ENCODE data around the gene S100A2.

DNA sequence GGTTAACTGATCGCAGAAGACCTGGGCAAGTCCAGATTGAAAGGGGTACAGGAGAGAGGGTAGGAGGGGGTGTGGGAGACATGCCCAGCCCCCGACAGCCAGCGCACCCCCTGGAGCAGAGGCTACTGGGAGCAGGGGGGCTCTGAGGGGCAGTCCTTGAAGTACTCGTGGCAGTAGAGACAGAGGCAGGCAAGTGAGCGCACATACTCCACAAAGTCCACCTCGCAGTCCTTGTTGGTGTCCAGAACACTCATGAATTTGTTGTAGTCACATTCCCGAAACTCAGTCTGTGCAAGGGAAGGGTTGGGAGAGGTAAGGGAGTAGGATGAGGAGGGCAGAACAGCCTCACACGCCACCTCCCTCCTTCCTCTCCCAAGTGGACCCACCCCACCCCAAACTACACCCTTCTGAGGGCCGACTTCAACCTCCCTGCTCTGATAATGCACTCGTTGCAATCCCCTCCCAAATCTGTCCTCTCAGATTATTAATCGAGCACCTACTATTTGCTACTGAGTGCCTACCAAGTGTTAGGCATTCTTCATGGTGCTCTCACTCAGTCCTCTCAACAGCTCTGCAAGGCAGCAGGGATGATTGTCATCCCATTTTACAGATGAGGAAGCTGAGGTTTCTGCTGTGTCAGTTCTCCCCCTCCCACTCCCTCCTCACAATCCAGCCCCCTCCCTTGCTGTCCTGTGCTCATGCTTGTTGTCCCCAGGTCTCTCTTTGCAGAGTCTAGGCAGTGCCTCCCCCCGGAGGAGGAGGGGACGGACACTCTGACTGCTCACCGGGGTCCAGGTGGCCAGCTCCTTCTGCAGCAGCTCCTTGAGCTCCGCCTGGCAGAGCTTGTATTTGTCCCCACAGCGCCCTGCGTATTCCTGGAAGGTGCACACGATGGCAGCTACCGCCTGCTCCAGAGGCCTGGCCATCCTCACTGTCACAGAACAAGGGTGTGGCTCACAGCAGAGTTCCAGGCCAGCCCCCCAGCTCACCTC, 17.8 kb downstream of the S100A2 start:
- no peak for TF ChIP-seq CTCF (IDR thresholded peaks at IDR 0.05)
- no peak for TF ChIP-seq EHMT2 (IDR thresholded peaks at IDR 0.05; ENCODE audit: low read depth)
- TF ChIP-seq KDM5A (IDR thresholded peaks at IDR 0.05) = no peak
- TF ChIP-seq CHD2 (IDR thresholded peaks at IDR 0.05; ENCODE audit: low read length, partially characterized antibody) = no peak
- TF ChIP-seq RFX5 (IDR thresholded peaks at IDR 0.05) = no peak
- no peak for TF ChIP-seq RCOR1 (IDR thresholded peaks at IDR 0.05; ENCODE audit: low read depth, low read length)
- TF ChIP-seq HOXA7 (CRISPR knock-in tag; IDR thresholded peaks at IDR 0.05) = no peak
- no peak for TF ChIP-seq POLR2A (IDR thresholded peaks at IDR 0.05; ENCODE audit: low read length)
- TF ChIP-seq HDAC2 (IDR thresholded peaks at IDR 0.05) = no peak
- TF ChIP-seq FOSL2 (IDR thresholded peaks at IDR 0.05) = no peak
- no peak for TF ChIP-seq FOSL2 (CRISPR knock-in tag; IDR thresholded peaks at IDR 0.05)
- TF ChIP-seq MAZ (IDR thresholded peaks at IDR 0.05; ENCODE audit: borderline replicate concordance, low read depth, low read length) = no peak
- TF ChIP-seq RAD21 (conservative IDR thresholded peaks at IDR 0.05 in 1 of 2, IDR thresholded peaks at IDR 0.05 in 1 of 2) = no peak
- TF ChIP-seq EHF (CRISPR knock-in tag; IDR thresholded peaks at IDR 0.05) = no peak

Data from A549 (cell line).